ENCODE measurements around the gene TUBB. TPM values are rescaled to one million over a fixed set of nuclear protein-coding genes. Genes with fewer than 3 reads are reported as not detected.

TUBB gene
- total and polyA plus RNA-seq, 2 of the 8 experiments (the other 6 are each of a cell fraction or from before 2014, with no cell fraction given), result 1,880 to 3,022 TPM

- peak overlapping the region; percentile 52; the same call in 1 of the 2 replicates for H2BK12ac ChIP-seq (ENCODE audit: low read depth, low read length)
- CTCF ChIA-PET (ENCODE audit: partially characterized antibody), result interaction anchor here (0.8 to 3.7 kb wide), 10 partner anchors 9 to 415 kb away, joined by 3 to 28 read pairs (median 3); partner anchors contain the start of gene MDC1
- TF ChIP-seq SAP30 (IDR thresholded peaks at IDR 0.05; ENCODE audit: insufficient read depth, insufficient replicate concordance, low read length), result peak; percentile 68
- no peak for TF ChIP-seq TEAD4 (IDR thresholded peaks at IDR 0.05; ENCODE audit: low read depth, low read length)
- TF ChIP-seq SIRT6 (IDR thresholded peaks at IDR 0.05; ENCODE audit: low read length), result no peak
- no peak for TF ChIP-seq SUZ12 (IDR thresholded peaks at IDR 0.05; ENCODE audit: low read length)
- TF ChIP-seq KDM4A (IDR thresholded peaks at IDR 0.05; ENCODE audit: low read depth, low read length, severe bottlenecking), result peak; percentile 52
- no peak for TF ChIP-seq CREB1 (IDR thresholded peaks at IDR 0.05)
- TF ChIP-seq CBX8 (IDR thresholded peaks at IDR 0.05; ENCODE audit: borderline replicate concordance, low read depth, low read length), result no peak
- no peak for TF ChIP-seq RNF2 (IDR thresholded peaks at IDR 0.05; ENCODE audit: borderline replicate concordance, low read depth, low read length, missing control alignments, poor library complexity, severe bottlenecking)
- TF ChIP-seq CTBP2 (IDR thresholded peaks at IDR 0.05; ENCODE audit: borderline replicate concordance, insufficient read depth, insufficient read length, low read length), result no peak
Measured at GRCh38 chr6:30687659-30688431, 32.3 kb upstream of the TUBB start.

More at GRCh38 chr6:30687659-30688431, 32.3 kb upstream of the TUBB start:
- peak overlapping the region; percentile 75 for H4K5ac ChIP-seq (ENCODE audit: insufficient read length, low read depth, low read length)
- H2AFZ ChIP-seq (ENCODE audit: low read length), result no peak overlapping the region
- H3K18ac ChIP-seq (ENCODE audit: extremely low read depth, low read length), result peak overlapping the region; percentile 93; the same call in 1 of the 2 replicates
- DNase-seq (ENCODE audit: low read depth in 1 of 2, low spot score in 2 of 2), result no peak
- peak overlapping the region; percentile 49 to 97 (median 80) for H3K4me3 ChIP-seq (ENCODE audit: extremely low read depth in 1 of 4, insufficient read depth in 2 of 4, low read depth in 3 of 4, low read length in 4 of 4)
- peaks cover 15% of the 10 kb centered on the region for H3K23me2 ChIP-seq (ENCODE audit: low read depth, low read length)
- peak overlapping the region; percentile 96 to 98 for H3K4me2 ChIP-seq (ENCODE audit: insufficient read depth in 1 of 2, low read depth in 2 of 2, low read length in 2 of 2)
- peaks cover 3% of the 10 kb centered on the region in 2 experiments for H4K20me1 ChIP-seq (replicated peaks in 1 of 2; ENCODE audit: control insufficient read depth in 1 of 2, insufficient read depth in 2 of 2, low read length in 2 of 2)
- peaks cover 0 to 16% of the 10 kb centered on the region in 2 experiments; a peak in 3 of 4 replicates for H3K79me2 ChIP-seq (ENCODE audit: control insufficient read depth in 1 of 2, insufficient read depth in 2 of 2, low read length in 2 of 2)
- H3K9ac ChIP-seq (replicated peaks in 1 of 4; ENCODE audit: extremely low read depth in 1 of 4, low read depth in 3 of 4, low read length in 3 of 4), result peak overlapping the region in 2 of 4 experiments; percentile 50 to 51; a peak in 4 of 7 replicates
- H2BK120ac ChIP-seq (replicated peaks; ENCODE audit: low read depth, low read length), result no peak overlapping the region
- H3K14ac ChIP-seq (ENCODE audit: insufficient read length), result no peak overlapping the region
- no peak overlapping the region; the same call in 1 of the 2 replicates for H2AK5ac ChIP-seq (ENCODE audit: low read depth, low read length)
- 0 out of 2 replicates have a peak overlapping the region, but pooled peaks have one; percentile 55 for H2BK15ac ChIP-seq (ENCODE audit: low read length)
- H4K91ac ChIP-seq (replicated peaks; ENCODE audit: insufficient read length, low read length), result peak overlapping the region; percentile 52
- peaks cover 0 to 41% (median 26%) of the 10 kb centered on the region in 4 experiments; a peak in 6 of 7 replicates for H3K4me1 ChIP-seq (replicated peaks in 1 of 4; ENCODE audit: control insufficient read depth in 3 of 4, insufficient read depth in 4 of 4, low read length in 3 of 4)
- peak overlapping the region; percentile 78; the same call in 1 of the 2 replicates for H2BK5ac ChIP-seq (ENCODE audit: low read depth, low read length)
- peak overlapping the region; percentile 79 for H3K56ac ChIP-seq (replicated peaks; ENCODE audit: insufficient read length, low read depth, low read length)
- no peaks in the 10 kb centered on the region for H3K9me3 ChIP-seq (ENCODE audit: insufficient read depth in 2 of 2, low read depth in 1 of 2, low read length in 1 of 2)
- peaks cover 4% of the 10 kb centered on the region; the same call in 1 of the 2 replicates for H3K79me1 ChIP-seq (ENCODE audit: low read depth, low read length)
- FAIRE-seq, result no peak
- H2BK20ac ChIP-seq (ENCODE audit: low read length), result no peak overlapping the region
- POLR2A ChIA-PET (ENCODE audit: partially characterized antibody), result interaction anchor here (0.8 to 26.7 kb wide), 10 partner anchors 10 to 77 kb away, joined by 3 to 732 read pairs (median 6); partner anchors contain the start of genes DHX16, FLOT1, IER3 and MDC1
- H3K23ac ChIP-seq (ENCODE audit: insufficient read length), result no peak overlapping the region
- H3K27me3 ChIP-seq (replicated peaks in 1 of 4; ENCODE audit: control insufficient read depth in 3 of 4, extremely low read depth in 1 of 4, insufficient read depth in 3 of 4, low read length in 3 of 4), result no peaks in the 10 kb centered on the region
- no peak overlapping the region for H3K27ac ChIP-seq (ENCODE audit: low read depth, low read length)
- WGBS, 2 experiments (ENCODE audit: extremely low coverage in 1 of 2, insufficient coverage in 1 of 2, insufficient read length in 1 of 2, insufficient replicate concordance in 2 of 2, low coverage in 1 of 2, low lambda C conversion rate in 2 of 2, missing lambda C conversion rate in 1 of 2), result 19% methylated on average over 18 of the region's 22 CpGs; no CpG with 5 or more reads in 1 of the 2 experiments
- H3K4ac ChIP-seq (replicated peaks; ENCODE audit: insufficient read length, low read depth, low read length), result peak overlapping the region; percentile 75
- no peak overlapping the region; the same call in 1 of the 2 replicates for H4K8ac ChIP-seq (ENCODE audit: extremely low read depth, insufficient read depth, low read length)
- no peaks in the 10 kb centered on the region; a peak in 1 of 8 replicates for H3K36me3 ChIP-seq (ENCODE audit: control insufficient read depth in 2 of 4, insufficient read depth in 4 of 4, low read length in 3 of 4)
